Activated naive CD4-positive, alpha-beta T cell treated with anti-CD3 and anti-CD28 coated beads for 36 hours (primary cell): Measurements from ENCODE around the gene WDR18. TPM values are rescaled to one million over a fixed set of nuclear protein-coding genes. Genes with fewer than 3 reads are reported as not detected.
"Not testable (repeated sequence)": the region's sequence is repeated elsewhere in the genome, so short reads cannot be mapped to it uniquely, and the experiment has no call there.

Source experiments
- CTCF ChIA-PET: fragments of 350-600 bp; sonication (Branson Sonifier 250); formaldehyde crosslinking; loops from one replicate; lab custom pipeline; 2021; ENCODE audit warnings: antibody characterized with exemption; lab: Charles Lee
- DNase-seq: peaks from one replicate; pipeline ENCODE4 v3.0.0-alpha.2; 2020
- H3K27ac Mint-ChIP-seq: one replicate; pipeline ENCODE4 v1.8.0; 2021; ENCODE audit warnings: mild to moderate bottlenecking, mixed read lengths
- H3K27me3 Mint-ChIP-seq: one replicate; pipeline ENCODE4 v1.8.0; 2021; ENCODE audit warnings: low read depth, mixed read lengths
- H3K36me3 Mint-ChIP-seq: one replicate; pipeline ENCODE4 v1.8.0; 2021; ENCODE audit warnings: low read depth, mixed read lengths
- H3K4me1 Mint-ChIP-seq: one replicate; pipeline ENCODE4 v1.8.0; 2021; ENCODE audit warnings: low read depth, mixed read lengths
- H3K4me3 Mint-ChIP-seq: one replicate; pipeline ENCODE4 v1.8.0; 2021; ENCODE audit warnings: mild to moderate bottlenecking, moderate library complexity, mixed read lengths
- H3K9me3 Mint-ChIP-seq: one replicate; pipeline ENCODE4 v1.8.0; 2021; ENCODE audit warnings: mixed read lengths
- intact Hi-C: fragments of 100-400 bp; cut with micrococcal nuclease; formaldehyde crosslinking; loops from one replicate; pipeline ENCODE4 v1.15.1; 2023
- total RNA-seq, 2 experiments: library from RNA; stranded (reverse); gene quantifications; one replicate each; pipeline ENCODE4 v1.2.3, GENCODE V29; 2021

WDR18 gene
- total RNA-seq, 2 experiments from 2014 or later = 77.8 to 82.0 TPM

GRCh38 chr19:1018932-1019615, 34.9 kb downstream of the WDR18 start:
- Mint-ChIP-seq H3K4me3 (peak overlapping the region; percentile 95), H3K36me3 (peaks cover 3% of the 10 kb centered on the region), H3K27me3 (no peaks in the 10 kb centered on the region), H3K27ac (peak overlapping the region; percentile 70), H3K9me3 (no peaks in the 10 kb centered on the region), H3K4me1 (peaks cover 43% of the 10 kb centered on the region)
- CTCF ChIA-PET = interaction anchor here (0.7 kb wide), 1 partner anchor 39 kb away, joined by 3 read pairs; no protein-coding TSS in a partner anchor
- intact Hi-C loops = no loop called here
- no peak for DNase-seq

DNA sequence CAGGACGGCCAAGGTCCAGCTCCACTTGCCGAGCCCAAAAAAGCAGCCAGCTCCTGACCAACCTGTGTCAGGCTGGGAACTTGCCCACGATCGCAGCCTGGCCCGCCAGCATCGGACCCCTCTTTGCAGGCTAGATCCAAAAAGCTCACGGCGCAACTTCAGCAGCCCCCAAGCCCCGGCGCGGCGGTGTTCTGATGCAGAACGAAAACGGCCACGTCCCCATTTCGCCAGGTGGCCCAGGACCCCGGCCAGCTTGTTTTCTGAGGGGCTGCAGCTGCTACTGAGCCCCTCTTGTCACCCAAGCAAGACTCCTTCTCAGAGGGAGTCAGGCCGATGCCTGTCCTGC, 35.4 kb downstream of the WDR18 start:
- no peak for DNase-seq
- Mint-ChIP-seq H3K4me3 (peak overlapping the region; percentile 95), H3K36me3 (peaks cover 3% of the 10 kb centered on the region), H3K9me3 (no peaks in the 10 kb centered on the region), H3K4me1 (peaks cover 43% of the 10 kb centered on the region), H3K27ac (peak overlapping the region; percentile 83), H3K27me3 (no peaks in the 10 kb centered on the region)
- intact Hi-C loops = no loop called here
- CTCF ChIA-PET = interaction anchor here (0.7 kb wide), 1 partner anchor 38 kb away, joined by 3 read pairs; no protein-coding TSS in a partner anchor

DNA sequence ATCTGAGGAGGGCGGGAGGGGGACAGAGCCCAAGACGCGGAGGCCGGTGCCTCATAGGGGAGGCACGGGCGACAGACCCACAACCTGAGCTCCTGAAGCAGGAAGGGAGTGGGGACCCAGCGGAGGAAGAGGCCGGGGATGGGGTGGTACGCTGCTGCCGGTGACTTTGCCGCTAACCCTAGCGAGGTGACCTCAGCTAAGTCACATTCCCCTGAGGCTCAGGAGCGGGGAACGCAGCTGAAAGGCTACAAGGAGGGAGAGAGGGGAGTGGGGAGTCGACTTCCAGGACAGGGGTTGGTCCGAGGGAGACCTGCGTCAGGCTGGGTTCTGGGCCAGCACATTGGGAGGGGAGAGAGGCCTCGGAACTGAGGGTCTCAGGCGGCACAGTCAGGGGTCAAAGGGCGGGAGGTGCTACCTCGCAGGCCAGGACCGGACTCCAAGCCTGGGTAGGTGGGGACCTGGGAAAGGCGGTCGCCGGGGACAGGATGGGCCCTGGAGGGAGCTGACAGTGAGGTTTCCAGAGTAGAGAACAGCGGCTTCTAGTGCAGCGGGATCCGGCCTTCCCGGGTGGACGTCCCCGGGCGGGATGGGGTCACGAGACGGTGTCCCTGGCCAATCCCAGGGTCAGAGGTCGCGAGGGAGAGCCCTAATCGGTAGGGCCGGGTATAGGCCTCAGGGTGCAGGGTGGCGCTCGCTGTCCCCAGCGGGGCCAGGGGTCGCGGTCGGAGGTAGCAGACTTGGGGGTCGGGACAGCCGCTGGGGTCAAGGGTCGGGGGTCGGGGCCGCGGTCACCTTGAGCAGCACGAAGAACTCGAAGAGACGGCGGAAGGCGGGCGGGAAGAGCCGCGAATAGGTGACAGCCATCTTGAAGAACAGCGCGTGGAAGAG, 36.1 kb downstream of the WDR18 start:
- intact Hi-C loops = loop anchor here (2.0 to 10.0 kb wide), 7 partner anchors 49 to 385 kb away; partner anchors contain the start of genes ATP5F1D, DAZAP1, GAMT and GPX4
- Mint-ChIP-seq H3K4me3 (peak overlapping the region; percentile 95), H3K27me3 (no peaks in the 10 kb centered on the region), H3K27ac (peak overlapping the region; percentile 83), H3K9me3 (no peaks in the 10 kb centered on the region), H3K4me1 (peaks cover 45% of the 10 kb centered on the region), H3K36me3 (peaks cover 3% of the 10 kb centered on the region)
- DNase-seq = no peak
- CTCF ChIA-PET = interaction anchor here (0.7 kb wide), 1 partner anchor 38 kb away, joined by 3 read pairs; no protein-coding TSS in a partner anchor

DNA sequence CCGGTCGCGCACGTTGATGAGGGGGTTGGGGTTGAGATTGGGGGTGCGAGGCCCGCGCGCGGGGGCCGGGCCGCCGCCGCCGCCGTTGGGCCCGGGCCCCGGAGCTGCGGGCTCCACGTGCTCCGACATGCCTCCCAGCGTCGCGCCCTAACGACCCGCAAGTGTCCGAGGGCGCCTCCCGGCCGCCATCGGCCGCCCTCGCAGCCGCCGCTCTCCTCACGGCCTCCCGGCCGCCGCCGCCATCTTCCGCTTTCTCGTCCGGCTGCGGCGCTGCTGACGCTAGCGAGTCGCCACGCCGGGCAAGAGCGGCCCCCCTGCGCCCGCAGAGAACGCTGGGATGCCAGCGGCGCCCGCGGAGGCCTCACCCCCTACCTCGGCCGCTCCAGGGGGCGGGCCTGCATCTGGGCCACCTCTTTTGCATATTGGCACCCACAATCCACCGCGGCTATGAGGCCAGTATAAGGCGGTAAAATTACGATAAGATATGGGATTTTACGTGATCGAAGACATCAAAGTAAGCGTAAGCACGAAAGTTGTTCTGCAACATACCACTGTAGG, 36.8 kb downstream of the WDR18 start, which contains the start of gene TMEM259:
TSS of gene TMEM259 (minus strand) at position 256 of the 558 bp plus-strand sequence. CDS start at position 129, 127 bp downstream.
- Mint-ChIP-seq H3K27me3 (no peaks in the 10 kb centered on the region), H3K4me3 (peak within 1 kb of the TSS; percentile 95), H3K36me3 (peaks cover 3% of the 10 kb centered on the region), H3K9me3 (no peaks in the 10 kb centered on the region), H3K27ac (peak within 1 kb of the TSS; percentile 98), H3K4me1 (peaks cover 41% of the 10 kb centered on the region)
- peak; percentile 98 for DNase-seq
- CTCF ChIA-PET = interaction anchor here (0.9 to 1.0 kb wide), 3 partner anchors 22 to 224 kb away, joined by 3 read pairs; no protein-coding TSS in a partner anchor
- intact Hi-C loops = loop anchor here (1.0 to 10.0 kb wide), 12 partner anchors 19 to 384 kb away; partner anchors contain the start of genes ABCA7, ATP5F1D, DAZAP1 and GAMT

DNA sequence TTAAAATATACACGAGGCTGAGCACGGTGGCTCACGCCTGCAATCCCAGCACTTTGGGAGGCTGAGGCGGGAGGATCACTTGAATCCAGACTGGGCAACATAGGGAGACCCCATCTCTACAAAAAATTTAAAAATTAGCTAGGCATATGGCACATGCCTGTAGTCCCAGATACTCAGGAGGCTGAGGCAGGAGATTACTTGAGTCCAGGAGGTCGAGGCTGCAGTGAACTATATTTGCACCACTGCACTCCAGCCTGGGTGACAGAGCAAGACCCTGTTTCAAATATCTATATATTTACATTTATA, 39.7 kb downstream of the WDR18 start:
- CTCF ChIA-PET, H3K27ac Mint-ChIP-seq, H3K36me3 Mint-ChIP-seq, H3K4me3 Mint-ChIP-seq, DNase-seq, H3K27me3 Mint-ChIP-seq, H3K9me3 Mint-ChIP-seq: not testable (repeated sequence)
- H3K4me1 Mint-ChIP-seq = peaks cover 18% of the 10 kb centered on the region
- intact Hi-C loops = loop anchor here (5.0 to 10.0 kb wide), 3 partner anchors 168 to 381 kb away; partner anchors contain the start of genes DAZAP1, GAMT and RNF126

- H3K9me3 Mint-ChIP-seq, CTCF ChIA-PET, H3K27ac Mint-ChIP-seq, DNase-seq, H3K36me3 Mint-ChIP-seq, H3K27me3 Mint-ChIP-seq: not testable (repeated sequence)
- intact Hi-C loops = loop anchor here (10.0 kb wide), 1 partner anchor 380 kb away; the partner anchor contains the start of genes DAZAP1 and GAMT
- peak overlapping the region; percentile 36 for H3K4me3 Mint-ChIP-seq
- H3K4me1 Mint-ChIP-seq = peaks cover 15% of the 10 kb centered on the region
Observed at GRCh38 chr19:1025080-1025479, 40.9 kb downstream of the WDR18 start.

- Mint-ChIP-seq H3K36me3 (peaks cover 6% of the 10 kb centered on the region), H3K27me3 (no peaks in the 10 kb centered on the region), H3K4me3 (peak within 1 kb of the TSS; percentile 89), H3K27ac (peak within 1 kb of the TSS; percentile 89), H3K9me3 (no peaks in the 10 kb centered on the region), H3K4me1 (peaks cover 23% of the 10 kb centered on the region)
- CTCF ChIA-PET = interaction anchor here (1.4 kb wide), 1 partner anchor 218 kb away, joined by 3 read pairs; no protein-coding TSS in a partner anchor
- intact Hi-C loops = loop anchor here (1.0 to 10.0 kb wide), 2 partner anchors 14 to 379 kb away; partner anchors contain the start of genes ABCA7, DAZAP1 and GAMT
- DNase-seq = peak; percentile 76
Observed at GRCh38 chr19:1025960-1026782, 42.0 kb downstream of the WDR18 start, which contains the start of gene CNN2. Gene CNN2, plus strand, starts transcription at chr19:1026608. Its CDS starts 54 bp downstream, at chr19:1026662.

DNA sequence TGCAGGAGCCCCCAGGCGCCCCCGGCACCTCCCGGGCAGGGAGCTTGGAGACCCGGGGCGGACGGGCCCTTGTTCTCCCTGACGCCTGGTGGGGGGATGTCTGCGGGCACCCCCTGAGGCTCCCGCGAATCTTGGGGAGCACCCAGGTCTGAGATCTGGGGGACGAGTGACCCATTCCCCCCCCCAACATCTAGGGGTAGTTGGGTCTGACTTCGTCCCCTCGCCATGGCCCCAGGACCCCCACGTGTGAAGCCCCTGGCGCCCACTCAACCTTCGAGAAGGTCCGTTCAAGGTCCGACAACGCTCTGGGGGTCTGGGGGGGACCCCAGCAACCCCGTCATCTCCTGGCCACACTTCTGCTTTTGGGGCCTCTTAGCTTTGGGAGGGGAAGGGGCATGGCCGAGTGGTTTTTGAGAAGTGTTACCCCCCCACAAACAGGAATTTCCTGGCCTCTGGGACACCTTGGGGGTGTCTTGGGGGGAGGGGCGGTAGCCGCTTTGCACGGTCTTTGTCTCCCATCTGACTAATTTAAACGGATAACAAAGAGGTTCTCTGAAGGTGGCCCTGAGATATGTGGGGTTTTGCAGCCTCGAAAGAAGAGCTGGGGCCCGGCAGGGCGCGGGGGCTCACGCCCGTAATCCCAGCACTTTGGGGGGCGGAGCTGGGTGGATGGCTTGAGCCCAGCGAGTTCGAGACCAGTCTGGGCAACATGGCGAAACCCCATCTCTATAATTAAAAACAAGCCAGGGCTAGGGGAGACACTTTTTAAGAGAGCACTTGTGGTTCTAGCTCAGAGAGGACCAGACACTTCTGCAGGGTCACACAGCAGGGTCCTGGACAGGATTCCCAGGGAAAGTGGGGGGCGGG, 42.9 kb downstream of the WDR18 start:
- CTCF ChIA-PET = interaction anchor here (0.7 to 1.4 kb wide), 2 partner anchors 72 to 217 kb away, joined by 3 to 4 read pairs; no protein-coding TSS in a partner anchor
- Mint-ChIP-seq H3K4me1 (peaks cover 20% of the 10 kb centered on the region), H3K27me3 (no peaks in the 10 kb centered on the region), H3K27ac (peak overlapping the region; percentile 87), H3K9me3 (no peaks in the 10 kb centered on the region), H3K4me3 (peak overlapping the region; percentile 89), H3K36me3 (peaks cover 6% of the 10 kb centered on the region)
- intact Hi-C loops = loop anchor here (1.0 to 10.0 kb wide), 2 partner anchors 13 to 378 kb away; partner anchors contain the start of genes ABCA7, DAZAP1 and GAMT
- peak; percentile 47 for DNase-seq

GRCh38 chr19:1027650-1028061, 43.5 kb downstream of the WDR18 start:
- peak overlapping the region; percentile 89 for H3K4me3 Mint-ChIP-seq
- H3K4me1 Mint-ChIP-seq = peaks cover 20% of the 10 kb centered on the region
- no peak for DNase-seq
- no peaks in the 10 kb centered on the region for H3K9me3 Mint-ChIP-seq
- no peaks in the 10 kb centered on the region for H3K27me3 Mint-ChIP-seq
- CTCF ChIA-PET = interaction anchor here (0.6 kb wide), 1 partner anchor 956 kb away, joined by 6 read pairs; no protein-coding TSS in a partner anchor
- peak overlapping the region; percentile 76 for H3K27ac Mint-ChIP-seq
- intact Hi-C loops = loop anchor here (10.0 kb wide), 1 partner anchor 377 kb away; the partner anchor contains the start of genes DAZAP1 and GAMT
- peaks cover 13% of the 10 kb centered on the region for H3K36me3 Mint-ChIP-seq
